HepG2 (cell line): ENCODE measurements around the gene C11orf65. TPM values are rescaled to one million over a fixed set of nuclear protein-coding genes. Genes with fewer than 3 reads are reported as not detected.

ENCODE experiments used
- ATAC-seq: fragments of 200-7000 bp; cut with Tn5 transposase; 3 replicates; pipeline ENCODE4 v1.9.1; 2020; ENCODE audit warnings: mild to moderate bottlenecking, moderate library complexity
- BruUV-seq: library from RNA; stranded (reverse); fragments of 400-500 nt; replicated peaks from 2 replicates; lab custom pipeline; 2021; lab: Mats Ljungman, UMichigan
- CTCF ChIA-PET: fragments of 300-600 bp; formaldehyde crosslinking; extraction: SDS; loops from one replicate; lab custom pipeline; 2021; ENCODE audit warnings: low total read pairs, inconsistent platforms, low intra/inter-chr PET ratio; lab: Yijun Ruan, JAX
- POLR2A ChIA-PET: fragments of 350-600 bp; sonication (Branson Sonifier 250); formaldehyde crosslinking; loops from one replicate; lab custom pipeline; 2020; ENCODE audit warnings: antibody characterized with exemption, inconsistent platforms; lab: Yijun Ruan, JAX
- DNase-seq: peaks from one replicate; pipeline ENCODE4 v3.0.0-alpha.2; 2015; ENCODE audit warnings: low spot score
- FAIRE-seq: peaks from 3 replicates; lab custom pipeline; 2011; peaks lifted over from hg19 to GRCh38; lab: Jason Lieb, UNC
- H2AFZ ChIP-seq: one replicate; pipeline ENCODE4 v1.6.1; 2011; ENCODE audit warnings: low read length, inconsistent platforms
- H3K27ac ChIP-seq: fragments of 300-600 bp; 3 replicates; pipeline ENCODE4 v1.8.0; 2011; ENCODE audit warnings: mixed run types, mild to moderate bottlenecking, mixed read lengths, low read length, inconsistent platforms; ENCODE audit not compliant: insufficient read depth; ENCODE audit errors: extremely low read length
- H3K27me3 ChIP-seq, 2 experiments: fragments of 200-600 bp in 1 of 2; 2 replicates in 1 of 2; 3 replicates in 1 of 2; pipeline versions ENCODE4 v1.6.0 to v1.8.0; 2011; ENCODE audit warnings: low read length in 2 of 2, mild to moderate bottlenecking in 2 of 2, moderate library complexity in 2 of 2, inconsistent platforms in 1 of 2; ENCODE audit not compliant: insufficient read depth in 2 of 2, control insufficient read depth in 1 of 2
- H3K36me3 ChIP-seq, 2 experiments: fragments of 200-600 bp in 1 of 2; replicated peaks in 1 of 2; 2 replicates in 1 of 2; 3 replicates in 1 of 2; pipeline versions ENCODE4 v1.5.1 to v1.8.0; 2011; ENCODE audit warnings: low read length in 2 of 2, inconsistent platforms in 1 of 2; ENCODE audit not compliant: insufficient read depth in 2 of 2, control insufficient read depth in 1 of 2
- H3K4me1 ChIP-seq: 2 replicates; pipeline ENCODE4 v1.5.1; 2012; ENCODE audit warnings: low read length, inconsistent platforms; ENCODE audit not compliant: insufficient read depth
- H3K4me2 ChIP-seq: 2 replicates; pipeline ENCODE4 v1.6.0; 2011; ENCODE audit warnings: low read depth, low read length, inconsistent platforms
- H3K4me3 ChIP-seq, 3 experiments: fragments of 200-600 bp in 1 of 3; sonication (generic), shearing (Covaris generic) in 1 of 3; replicated peaks in 1 of 3; 2 replicates each; pipeline ENCODE4 v1.5.1; 2011 to 2016; ENCODE audit warnings: low read length in 3 of 3, inconsistent platforms in 2 of 3, low read depth in 2 of 3, mild to moderate bottlenecking in 2 of 3, control low read depth in 1 of 3, mixed read lengths in 1 of 3; ENCODE audit not compliant: insufficient read depth in 1 of 3
- H3K79me2 ChIP-seq: one replicate; pipeline ENCODE4 v1.6.1; 2011; ENCODE audit warnings: low read length, inconsistent platforms; ENCODE audit not compliant: insufficient read depth
- H3K9ac ChIP-seq: 2 replicates; pipeline ENCODE4 v1.6.0; 2011; ENCODE audit warnings: mild to moderate bottlenecking, low read depth, low read length, inconsistent platforms; ENCODE audit not compliant: insufficient read depth
- H3K9me3 ChIP-seq: 2 replicates; pipeline ENCODE4 v1.5.1; 2012; ENCODE audit warnings: mild to moderate bottlenecking, low read length
- H4K20me1 ChIP-seq: 2 replicates; pipeline ENCODE4 v1.6.0; 2011; ENCODE audit warnings: inconsistent platforms, mild to moderate bottlenecking, low read length, moderate library complexity; ENCODE audit not compliant: insufficient read depth
- KLF12 ChIP-seq: sonication (generic); formaldehyde crosslinking; IDR thresholded peaks from 2 replicates; pipeline ENCODE4 v1.4.0; 2020; ENCODE audit warnings: missing genetic modification reagents, borderline replicate concordance
- RFXAP ChIP-seq: sonication (generic); formaldehyde crosslinking; IDR thresholded peaks from 2 replicates; pipeline ENCODE4 v1.4.0; 2020; ENCODE audit warnings: missing genetic modification reagents, borderline replicate concordance
- SNAI1 ChIP-seq: sonication (generic); formaldehyde crosslinking; IDR thresholded peaks from 2 replicates; pipeline ENCODE4 v1.5.0; 2020; ENCODE audit warnings: mild to moderate bottlenecking, missing genetic modification reagents, borderline replicate concordance
- ZFAT ChIP-seq: sonication (generic); formaldehyde crosslinking; conservative IDR thresholded peaks from 2 replicates; pipeline ENCODE4 v1.8.1; 2023; ENCODE audit warnings: missing genetic modification reagents, inconsistent platforms
- ZFYVE20 ChIP-seq: sonication (generic); formaldehyde crosslinking; IDR thresholded peaks from 2 replicates; pipeline ENCODE4 v1.8.0; 2023; ENCODE audit warnings: low read depth, mild to moderate bottlenecking, moderate library complexity, missing genetic modification reagents, borderline replicate concordance
- ZMYM2 ChIP-seq: sonication (generic); formaldehyde crosslinking; IDR thresholded peaks from 2 replicates; pipeline ENCODE4 v1.8.0; 2022; ENCODE audit warnings: mild to moderate bottlenecking, missing genetic modification reagents
- WGBS: methylation state at CpG from one replicate; pipeline ENCODE4 v1.1.6; 2017; ENCODE audit warnings: low lambda C conversion rate; 5-methylcytosine and 5-hydroxymethylcytosine counted together
- in situ Hi-C: cut with HindIII; loops from 2 replicates; pipeline ENCODE4 v1.10.0; 2017; ENCODE audit warnings: low pct_unique_long_range_greater_than_20kb; ENCODE audit not compliant: extremely low pct_ligation_motif_present
- intact Hi-C: fragments of 100-400 bp; cut with micrococcal nuclease; formaldehyde crosslinking; loops from one replicate; pipeline ENCODE4 v1.10.0; 2022; ENCODE audit not compliant: unreplicated experiment
- polyA plus RNA-seq, 8 experiments: library from polyadenylated mRNA; depleted of rRNA in 3 of 8; stranded (reverse) in 7 of 8; unstranded in 1 of 8; fragments of >200 nt; fragmentation: Illumina TruSeq in 4 of 8; extraction: Trizol in 4 of 8; gene quantifications; 2 replicates each; pipeline versions ENCODE4 v1.2.1 to v1.2.3, GENCODE V29; 2011 to 2016; ENCODE audit warnings: low read depth in 4 of 8, missing spikeins in 1 of 8, mixed read lengths in 1 of 8; ENCODE audit not compliant: insufficient read depth in 1 of 8
- total RNA-seq, 5 experiments: library from RNA; depleted of rRNA; stranded (reverse); fragments of >200 nt; fragmentation: Illumina TruSeq; extraction: Trizol; gene quantifications; 2 replicates each; pipeline ENCODE4 v1.2.3, GENCODE V29; 2016; ENCODE audit warnings: low read depth in 1 of 5
- TF ChIP-seq, protein P1 (sequence below): sonication (generic); formaldehyde crosslinking; IDR thresholded peaks from 2 replicates; pipeline ENCODE4 v1.8.1; 2022; ENCODE audit warnings: low read depth, mild to moderate bottlenecking, missing genetic modification reagents
- TF ChIP-seq, protein P2 (sequence below): sonication (generic); formaldehyde crosslinking; conservative IDR thresholded peaks from 2 replicates; pipeline ENCODE4 v1.4.0; 2020; ENCODE audit warnings: mild to moderate bottlenecking, missing genetic modification reagents, moderate library complexity
- TF ChIP-seq, protein P3 (sequence below): sonication (generic); formaldehyde crosslinking; IDR thresholded peaks from 2 replicates; pipeline ENCODE4 v1.4.0; 2020; ENCODE audit warnings: mild to moderate bottlenecking, missing genetic modification reagents, borderline replicate concordance
- TF ChIP-seq, protein P4 (sequence below): sonication (generic); formaldehyde crosslinking; IDR thresholded peaks from 2 replicates; pipeline ENCODE4 v1.5.0; 2020; ENCODE audit warnings: mild to moderate bottlenecking, missing genetic modification reagents

The C11orf65 gene
- total and polyA plus RNA-seq, 2 of the 13 experiments (the other 11 are each of a cell fraction or from before 2014, with no cell fraction given): 0.38 to 0.42 TPM

DNA sequence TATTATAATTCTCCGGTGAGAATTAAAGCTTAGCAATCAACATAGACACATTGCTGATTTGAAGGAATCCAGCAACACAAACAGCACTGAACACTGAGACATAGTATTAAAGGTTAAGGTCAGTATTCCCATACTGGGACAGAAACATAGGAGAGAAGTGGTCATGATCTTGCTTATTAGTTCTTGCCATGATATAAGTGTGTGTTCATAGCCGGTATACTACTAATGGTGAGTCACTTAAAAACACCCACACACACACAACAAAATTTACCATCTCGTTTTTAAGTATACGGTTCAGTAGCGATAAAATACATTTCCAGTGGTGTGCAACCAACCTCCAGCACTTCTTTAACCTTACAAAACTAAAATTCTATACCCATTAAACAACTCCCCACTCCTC lies 96.3 kb downstream of the C11orf65 start:
- FAIRE-seq: no peak
- TF ChIP-seq, protein P1, sequence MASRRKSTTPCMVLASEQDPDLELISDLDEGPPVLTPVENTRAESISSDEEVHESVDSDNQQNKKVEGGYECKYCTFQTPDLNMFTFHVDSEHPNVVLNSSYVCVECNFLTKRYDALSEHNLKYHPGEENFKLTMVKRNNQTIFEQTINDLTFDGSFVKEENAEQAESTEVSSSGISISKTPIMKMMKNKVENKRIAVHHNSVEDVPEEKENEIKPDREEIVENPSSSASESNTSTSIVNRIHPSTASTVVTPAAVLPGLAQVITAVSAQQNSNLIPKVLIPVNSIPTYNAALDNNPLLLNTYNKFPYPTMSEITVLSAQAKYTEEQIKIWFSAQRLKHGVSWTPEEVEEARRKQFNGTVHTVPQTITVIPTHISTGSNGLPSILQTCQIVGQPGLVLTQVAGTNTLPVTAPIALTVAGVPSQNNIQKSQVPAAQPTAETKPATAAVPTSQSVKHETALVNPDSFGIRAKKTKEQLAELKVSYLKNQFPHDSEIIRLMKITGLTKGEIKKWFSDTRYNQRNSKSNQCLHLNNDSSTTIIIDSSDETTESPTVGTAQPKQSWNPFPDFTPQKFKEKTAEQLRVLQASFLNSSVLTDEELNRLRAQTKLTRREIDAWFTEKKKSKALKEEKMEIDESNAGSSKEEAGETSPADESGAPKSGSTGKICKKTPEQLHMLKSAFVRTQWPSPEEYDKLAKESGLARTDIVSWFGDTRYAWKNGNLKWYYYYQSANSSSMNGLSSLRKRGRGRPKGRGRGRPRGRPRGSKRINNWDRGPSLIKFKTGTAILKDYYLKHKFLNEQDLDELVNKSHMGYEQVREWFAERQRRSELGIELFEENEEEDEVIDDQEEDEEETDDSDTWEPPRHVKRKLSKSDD (CRISPR knock-in tag): no peak
- TF ChIP-seq ZFAT (CRISPR knock-in tag) (no peak), RFXAP (CRISPR knock-in tag) (no peak), ZFYVE20 (no peak), SNAI1 (no peak), KLF12 (CRISPR knock-in tag) (no peak), ZMYM2 (CRISPR knock-in tag) (no peak)
- TF ChIP-seq, protein P2, sequence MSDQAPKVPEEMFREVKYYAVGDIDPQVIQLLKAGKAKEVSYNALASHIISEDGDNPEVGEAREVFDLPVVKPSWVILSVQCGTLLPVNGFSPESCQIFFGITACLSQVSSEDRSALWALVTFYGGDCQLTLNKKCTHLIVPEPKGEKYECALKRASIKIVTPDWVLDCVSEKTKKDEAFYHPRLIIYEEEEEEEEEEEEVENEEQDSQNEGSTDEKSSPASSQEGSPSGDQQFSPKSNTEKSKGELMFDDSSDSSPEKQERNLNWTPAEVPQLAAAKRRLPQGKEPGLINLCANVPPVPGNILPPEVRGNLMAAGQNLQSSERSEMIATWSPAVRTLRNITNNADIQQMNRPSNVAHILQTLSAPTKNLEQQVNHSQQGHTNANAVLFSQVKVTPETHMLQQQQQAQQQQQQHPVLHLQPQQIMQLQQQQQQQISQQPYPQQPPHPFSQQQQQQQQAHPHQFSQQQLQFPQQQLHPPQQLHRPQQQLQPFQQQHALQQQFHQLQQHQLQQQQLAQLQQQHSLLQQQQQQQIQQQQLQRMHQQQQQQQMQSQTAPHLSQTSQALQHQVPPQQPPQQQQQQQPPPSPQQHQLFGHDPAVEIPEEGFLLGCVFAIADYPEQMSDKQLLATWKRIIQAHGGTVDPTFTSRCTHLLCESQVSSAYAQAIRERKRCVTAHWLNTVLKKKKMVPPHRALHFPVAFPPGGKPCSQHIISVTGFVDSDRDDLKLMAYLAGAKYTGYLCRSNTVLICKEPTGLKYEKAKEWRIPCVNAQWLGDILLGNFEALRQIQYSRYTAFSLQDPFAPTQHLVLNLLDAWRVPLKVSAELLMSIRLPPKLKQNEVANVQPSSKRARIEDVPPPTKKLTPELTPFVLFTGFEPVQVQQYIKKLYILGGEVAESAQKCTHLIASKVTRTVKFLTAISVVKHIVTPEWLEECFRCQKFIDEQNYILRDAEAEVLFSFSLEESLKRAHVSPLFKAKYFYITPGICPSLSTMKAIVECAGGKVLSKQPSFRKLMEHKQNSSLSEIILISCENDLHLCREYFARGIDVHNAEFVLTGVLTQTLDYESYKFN (CRISPR knock-in tag): no peak
- TF ChIP-seq, protein P3, sequence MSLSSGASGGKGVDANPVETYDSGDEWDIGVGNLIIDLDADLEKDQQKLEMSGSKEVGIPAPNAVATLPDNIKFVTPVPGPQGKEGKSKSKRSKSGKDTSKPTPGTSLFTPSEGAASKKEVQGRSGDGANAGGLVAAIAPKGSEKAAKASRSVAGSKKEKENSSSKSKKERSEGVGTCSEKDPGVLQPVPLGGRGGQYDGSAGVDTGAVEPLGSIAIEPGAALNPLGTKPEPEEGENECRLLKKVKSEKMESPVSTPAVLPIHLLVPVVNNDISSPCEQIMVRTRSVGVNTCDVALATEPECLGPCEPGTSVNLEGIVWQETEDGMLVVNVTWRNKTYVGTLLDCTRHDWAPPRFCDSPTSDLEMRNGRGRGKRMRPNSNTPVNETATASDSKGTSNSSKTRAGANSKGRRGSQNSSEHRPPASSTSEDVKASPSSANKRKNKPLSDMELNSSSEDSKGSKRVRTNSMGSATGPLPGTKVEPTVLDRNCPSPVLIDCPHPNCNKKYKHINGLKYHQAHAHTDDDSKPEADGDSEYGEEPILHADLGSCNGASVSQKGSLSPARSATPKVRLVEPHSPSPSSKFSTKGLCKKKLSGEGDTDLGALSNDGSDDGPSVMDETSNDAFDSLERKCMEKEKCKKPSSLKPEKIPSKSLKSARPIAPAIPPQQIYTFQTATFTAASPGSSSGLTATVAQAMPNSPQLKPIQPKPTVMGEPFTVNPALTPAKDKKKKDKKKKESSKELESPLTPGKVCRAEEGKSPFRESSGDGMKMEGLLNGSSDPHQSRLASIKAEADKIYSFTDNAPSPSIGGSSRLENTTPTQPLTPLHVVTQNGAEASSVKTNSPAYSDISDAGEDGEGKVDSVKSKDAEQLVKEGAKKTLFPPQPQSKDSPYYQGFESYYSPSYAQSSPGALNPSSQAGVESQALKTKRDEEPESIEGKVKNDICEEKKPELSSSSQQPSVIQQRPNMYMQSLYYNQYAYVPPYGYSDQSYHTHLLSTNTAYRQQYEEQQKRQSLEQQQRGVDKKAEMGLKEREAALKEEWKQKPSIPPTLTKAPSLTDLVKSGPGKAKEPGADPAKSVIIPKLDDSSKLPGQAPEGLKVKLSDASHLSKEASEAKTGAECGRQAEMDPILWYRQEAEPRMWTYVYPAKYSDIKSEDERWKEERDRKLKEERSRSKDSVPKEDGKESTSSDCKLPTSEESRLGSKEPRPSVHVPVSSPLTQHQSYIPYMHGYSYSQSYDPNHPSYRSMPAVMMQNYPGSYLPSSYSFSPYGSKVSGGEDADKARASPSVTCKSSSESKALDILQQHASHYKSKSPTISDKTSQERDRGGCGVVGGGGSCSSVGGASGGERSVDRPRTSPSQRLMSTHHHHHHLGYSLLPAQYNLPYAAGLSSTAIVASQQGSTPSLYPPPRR (CRISPR knock-in tag): no peak
- TF ChIP-seq, protein P4, sequence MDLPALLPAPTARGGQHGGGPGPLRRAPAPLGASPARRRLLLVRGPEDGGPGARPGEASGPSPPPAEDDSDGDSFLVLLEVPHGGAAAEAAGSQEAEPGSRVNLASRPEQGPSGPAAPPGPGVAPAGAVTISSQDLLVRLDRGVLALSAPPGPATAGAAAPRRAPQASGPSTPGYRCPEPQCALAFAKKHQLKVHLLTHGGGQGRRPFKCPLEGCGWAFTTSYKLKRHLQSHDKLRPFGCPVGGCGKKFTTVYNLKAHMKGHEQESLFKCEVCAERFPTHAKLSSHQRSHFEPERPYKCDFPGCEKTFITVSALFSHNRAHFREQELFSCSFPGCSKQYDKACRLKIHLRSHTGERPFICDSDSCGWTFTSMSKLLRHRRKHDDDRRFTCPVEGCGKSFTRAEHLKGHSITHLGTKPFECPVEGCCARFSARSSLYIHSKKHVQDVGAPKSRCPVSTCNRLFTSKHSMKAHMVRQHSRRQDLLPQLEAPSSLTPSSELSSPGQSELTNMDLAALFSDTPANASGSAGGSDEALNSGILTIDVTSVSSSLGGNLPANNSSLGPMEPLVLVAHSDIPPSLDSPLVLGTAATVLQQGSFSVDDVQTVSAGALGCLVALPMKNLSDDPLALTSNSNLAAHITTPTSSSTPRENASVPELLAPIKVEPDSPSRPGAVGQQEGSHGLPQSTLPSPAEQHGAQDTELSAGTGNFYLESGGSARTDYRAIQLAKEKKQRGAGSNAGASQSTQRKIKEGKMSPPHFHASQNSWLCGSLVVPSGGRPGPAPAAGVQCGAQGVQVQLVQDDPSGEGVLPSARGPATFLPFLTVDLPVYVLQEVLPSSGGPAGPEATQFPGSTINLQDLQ: no peak

More for the DNA sequence above, 96.3 kb downstream of the C11orf65 start:
- Histone ChIP-seq H3K36me3 (peaks cover 2 to 6% of the 10 kb centered on the region in 2 experiments; a peak in 2 of 5 replicates), H4K20me1 (no peaks in the 10 kb centered on the region), H3K4me1 (no peaks in the 10 kb centered on the region), H3K9ac (no peak overlapping the region), H3K27ac (no peak overlapping the region), H3K9me3 (no peaks in the 10 kb centered on the region), H3K79me2 (no peaks in the 10 kb centered on the region), H3K4me2 (no peak overlapping the region), H2AFZ (no peak overlapping the region), H3K4me3 (no peak overlapping the region), H3K27me3 (no peaks in the 10 kb centered on the region)
- no peak for DNase-seq
- intact Hi-C loops (no loop called here), in situ Hi-C loops (no loop called here)
- CTCF ChIA-PET: no interaction called here
- no TSS peak for BruUV-seq
- WGBS: 75% methylated on average over 5 of the region's 5 CpGs
- POLR2A ChIA-PET: no interaction called here
- ATAC-seq: no peak
